T-helper 2 cell treated with Interferon-gamma antibody and Interleukin-4, amounts not matched to agents 100 ng/mL and 5 ng/mL, for 36 hours (primary cell): ENCODE data around the gene KRT10. TPM values are rescaled to one million over a fixed set of nuclear protein-coding genes. Genes with fewer than 3 reads are reported as not detected.

ENCODE experiments used
- intact Hi-C: fragments of 100-400 bp; cut with micrococcal nuclease; formaldehyde crosslinking; loops from one replicate; pipeline ENCODE4 v1.15.1; 2023
- total RNA-seq: library from RNA; stranded (reverse); gene quantifications from 2 replicates; pipeline ENCODE4 v1.2.3, GENCODE V29; 2022

Gene KRT10
- total RNA-seq, 1 donor from 2014 or later: 29.9 TPM

- intact Hi-C loops: loop anchor here (10.0 kb wide), 1 partner anchor 245 kb away; the partner anchor contains the start of gene CCR7
These were observed 12.5 kb downstream of the KRT10 start for GRCh38 chr17:40809721-40810421.

GRCh38 chr17:40806131-40806530, 16.3 kb downstream of the KRT10 start:
- intact Hi-C loops: no loop called here

GRCh38 chr17:40803617-40804082, 18.8 kb downstream of the KRT10 start:
- intact Hi-C loops: loop anchor here (5.0 kb wide), 2 partner anchors 744 to 859 kb away; no protein-coding TSS in a partner anchor

- intact Hi-C loops: loop anchor here (5.0 kb wide), 2 partner anchors 746 to 861 kb away; no protein-coding TSS in a partner anchor
These were observed 21.3 kb downstream of the KRT10 start for GRCh38 chr17:40801157-40801556.

- intact Hi-C loops: loop anchor here (5.0 kb wide), 2 partner anchors 747 to 862 kb away; no protein-coding TSS in a partner anchor
These were observed 22.0 kb downstream of the KRT10 start for GRCh38 chr17:40800381-40800780.

- intact Hi-C loops: loop anchor here (5.0 kb wide), 2 partner anchors 747 to 862 kb away; no protein-coding TSS in a partner anchor
These were observed 22.6 kb downstream of the KRT10 start, which contains the start of gene KRT28 for GRCh38 chr17:40799859-40800258. KRT28 (minus strand) TSS chr17:40799959; CDS start chr17:40799893, 66 bp downstream.

GRCh38 chr17:40796846-40797245, 25.6 kb downstream of the KRT10 start:
- intact Hi-C loops: no loop called here

GRCh38 chr17:40795019-40795667, 27.3 kb downstream of the KRT10 start:
- intact Hi-C loops: no loop called here

GRCh38 chr17:40794466-40794865, 27.9 kb downstream of the KRT10 start:
- intact Hi-C loops: no loop called here

- intact Hi-C loops: no loop called here
These were observed 28.6 kb downstream of the KRT10 start for GRCh38 chr17:40793832-40794231.

GRCh38 chr17:40791787-40792436, 30.5 kb downstream of the KRT10 start:
- intact Hi-C loops: no loop called here

GRCh38 chr17:40791111-40791510, 31.3 kb downstream of the KRT10 start:
- intact Hi-C loops: no loop called here

- intact Hi-C loops: no loop called here
These were observed 40.0 kb downstream of the KRT10 start, which contains the start of gene KRT27 for GRCh38 chr17:40782450-40782849. KRT27 (minus strand) TSS chr17:40782550; CDS start chr17:40782493, 57 bp downstream.

GRCh38 chr17:40779181-40779909, 43.1 kb downstream of the KRT10 start:
- intact Hi-C loops: no loop called here

- intact Hi-C loops: no loop called here
These were observed 44.0 kb downstream of the KRT10 start for GRCh38 chr17:40778461-40778860.

- intact Hi-C loops: no loop called here
These were observed 44.4 kb downstream of the KRT10 start for GRCh38 chr17:40777971-40778370.

- intact Hi-C loops: no loop called here
These were observed 45.0 kb downstream of the KRT10 start for GRCh38 chr17:40777459-40777858.

GRCh38 chr17:40775945-40776344, 46.5 kb downstream of the KRT10 start:
- intact Hi-C loops: no loop called here

- intact Hi-C loops: no loop called here
These were observed 50.3 kb downstream of the KRT10 start, which contains the start of gene KRT26 for GRCh38 chr17:40772101-40772500. KRT26 (minus strand) TSS chr17:40772201; CDS start chr17:40772113, 88 bp downstream.
